ENCODE data around the gene TSPAN15.

DNA sequence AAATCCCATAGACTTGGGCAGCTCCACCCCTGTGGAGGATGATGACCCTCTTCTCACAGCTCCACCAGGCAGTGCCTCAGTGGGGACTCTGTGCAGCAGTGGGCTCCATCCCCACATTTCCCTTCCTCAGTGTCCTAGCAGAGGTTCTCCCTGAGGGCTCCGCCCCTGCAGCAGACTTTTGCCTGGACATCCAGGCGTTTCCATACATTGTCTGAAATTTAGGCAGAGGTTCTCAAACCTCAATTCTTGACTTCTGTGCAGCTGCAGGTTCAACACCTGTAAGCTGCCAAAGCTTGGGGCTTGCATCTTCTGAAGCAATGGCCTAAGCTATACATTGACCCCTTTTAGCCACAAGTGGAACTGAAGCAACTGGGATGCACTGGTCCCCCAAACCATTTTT, 90.2 kb downstream of the TSPAN15 start:
- TF ChIP-seq, protein P1, sequence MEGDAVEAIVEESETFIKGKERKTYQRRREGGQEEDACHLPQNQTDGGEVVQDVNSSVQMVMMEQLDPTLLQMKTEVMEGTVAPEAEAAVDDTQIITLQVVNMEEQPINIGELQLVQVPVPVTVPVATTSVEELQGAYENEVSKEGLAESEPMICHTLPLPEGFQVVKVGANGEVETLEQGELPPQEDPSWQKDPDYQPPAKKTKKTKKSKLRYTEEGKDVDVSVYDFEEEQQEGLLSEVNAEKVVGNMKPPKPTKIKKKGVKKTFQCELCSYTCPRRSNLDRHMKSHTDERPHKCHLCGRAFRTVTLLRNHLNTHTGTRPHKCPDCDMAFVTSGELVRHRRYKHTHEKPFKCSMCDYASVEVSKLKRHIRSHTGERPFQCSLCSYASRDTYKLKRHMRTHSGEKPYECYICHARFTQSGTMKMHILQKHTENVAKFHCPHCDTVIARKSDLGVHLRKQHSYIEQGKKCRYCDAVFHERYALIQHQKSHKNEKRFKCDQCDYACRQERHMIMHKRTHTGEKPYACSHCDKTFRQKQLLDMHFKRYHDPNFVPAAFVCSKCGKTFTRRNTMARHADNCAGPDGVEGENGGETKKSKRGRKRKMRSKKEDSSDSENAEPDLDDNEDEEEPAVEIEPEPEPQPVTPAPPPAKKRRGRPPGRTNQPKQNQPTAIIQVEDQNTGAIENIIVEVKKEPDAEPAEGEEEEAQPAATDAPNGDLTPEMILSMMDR (optimal IDR thresholded peaks at IDR 0.05 in 1 of 3, IDR thresholded peaks at IDR 0.05 in 1 of 3, conservative IDR thresholded peaks at IDR 0.05 in 1 of 3; ENCODE audit: extremely low read depth in 1 of 3, insufficient read depth in 2 of 3, low read length in 3 of 3) = no peak
- no peak for TF ChIP-seq EZH2 (IDR thresholded peaks at IDR 0.05; ENCODE audit: low read length)
